Activated T-helper 9 cell treated with anti-CD3 and anti-CD28 coated beads, Interleukin-2, amount 50 U/mL, for 16 hours (primary cell): ENCODE results near the gene CLEC1B.
"Not testable (repeated sequence)": the region's sequence is repeated elsewhere in the genome, so short reads cannot be mapped to it uniquely, and the experiment has no call there.

ENCODE experiments used
- DNase-seq: peaks from one replicate; pipeline ENCODE4 v3.0.0-alpha.2; 2020; ENCODE audit warnings: low read depth

The CLEC1B gene

GRCh38 chr12:9999016-9999415, at the start of gene CLEC1B:
CLEC1B (minus strand) TSS chr12:9999121; CDS start chr12:9999100, 21 bp downstream.
- DNase-seq = no peak

GRCh38 chr12:10048526-10048925, 49.6 kb upstream of the CLEC1B start:
- no peak for DNase-seq

DNA sequence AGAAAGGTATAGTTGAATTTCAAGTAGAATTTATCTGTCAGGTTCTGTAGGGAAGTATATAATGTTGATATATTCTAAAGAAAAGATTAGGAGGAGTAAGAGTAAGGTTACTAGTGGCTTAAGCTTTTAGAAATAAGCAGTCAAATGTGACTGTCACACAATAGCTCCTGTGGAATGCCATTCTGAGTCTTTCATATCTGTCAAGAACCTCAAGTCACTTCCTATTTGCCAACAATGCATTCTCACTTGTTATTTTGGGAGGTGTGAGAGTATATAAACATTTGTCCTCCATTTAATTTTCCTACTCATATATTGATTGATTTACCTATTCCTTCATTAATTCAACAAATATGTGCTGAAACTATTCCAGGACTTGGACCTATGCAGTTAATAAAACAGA, 43.2 kb upstream of the CLEC1B start:
- DNase-seq = no peak

- DNase-seq = no peak
Observed at GRCh38 chr12:10033783-10034545, 35.0 kb upstream of the CLEC1B start.

GRCh38 chr12:10031771-10032175, 32.9 kb upstream of the CLEC1B start:
- no peak for DNase-seq

DNA sequence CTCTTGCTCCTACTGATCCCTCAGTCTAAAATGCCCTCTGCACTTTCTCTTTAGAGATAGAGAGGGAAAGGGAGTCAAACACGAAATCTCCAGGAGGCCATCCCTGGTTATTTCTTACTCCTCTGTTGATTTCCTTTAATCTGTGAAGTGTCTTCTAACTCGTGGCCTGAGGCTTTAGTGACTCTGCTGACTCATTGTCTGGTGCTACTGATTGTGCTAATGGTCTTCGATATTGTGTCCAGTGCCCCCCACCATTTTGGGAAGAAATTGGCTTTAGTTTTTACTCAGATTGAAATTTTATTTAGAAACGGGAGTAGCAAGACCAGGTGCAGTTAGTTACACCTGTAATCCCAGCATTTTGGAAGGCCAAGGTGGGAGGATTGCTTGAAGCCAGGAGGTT, 32.4 kb upstream of the CLEC1B start:
- DNase-seq = no peak

- no peak for DNase-seq
Observed at GRCh38 chr12:10030446-10030845, 31.5 kb upstream of the CLEC1B start, which contains the start of gene CLEC9A. CLEC9A (plus strand) TSS chr12:10030682; CDS start chr12:10052688, 22,006 bp downstream.

- no peak for DNase-seq
Observed at GRCh38 chr12:10027721-10028120, 28.8 kb upstream of the CLEC1B start.

DNA sequence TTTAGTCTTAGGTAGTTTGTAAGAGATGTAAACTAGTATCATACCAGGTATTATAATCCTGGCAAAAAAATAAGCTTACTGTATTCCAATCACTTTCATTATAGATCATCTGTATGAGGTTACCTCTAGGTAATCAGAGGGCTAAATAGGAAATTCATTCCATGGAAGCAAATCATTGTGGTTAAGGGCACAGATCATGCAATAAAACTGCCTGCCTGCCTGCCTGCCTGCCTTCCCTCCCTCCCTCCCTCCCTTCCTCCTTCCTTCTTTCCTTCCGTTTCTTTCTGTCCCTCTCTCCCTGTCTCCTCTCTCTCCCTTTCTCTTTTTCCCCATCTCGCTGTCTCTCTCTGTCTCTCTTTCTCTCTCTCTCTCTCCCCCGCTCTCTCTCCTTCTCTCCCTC, 28.4 kb upstream of the CLEC1B start:
- DNase-seq = no peak

DNA sequence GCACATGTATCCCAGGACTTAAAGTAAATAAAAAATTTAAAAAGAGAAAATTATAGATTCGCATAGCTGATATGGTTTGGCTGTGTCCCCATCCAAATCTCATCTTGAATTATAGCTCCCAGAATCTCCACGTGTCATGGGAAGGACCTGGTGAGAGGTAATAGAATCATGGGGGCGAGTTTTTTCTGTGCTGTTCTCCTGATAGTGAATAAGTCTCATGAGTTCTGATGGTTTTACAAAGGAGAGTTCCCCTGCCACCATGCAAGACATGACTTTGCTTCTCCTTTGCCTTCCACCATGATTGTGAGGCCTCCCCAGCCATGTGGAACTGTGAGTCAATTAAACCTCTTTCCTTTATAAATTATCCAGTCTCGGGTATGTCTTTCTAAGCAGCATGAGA, 27.7 kb upstream of the CLEC1B start:
- not testable (repeated sequence) for DNase-seq

GRCh38 chr12:10025236-10025635, 26.3 kb upstream of the CLEC1B start:
- DNase-seq = no peak

DNA sequence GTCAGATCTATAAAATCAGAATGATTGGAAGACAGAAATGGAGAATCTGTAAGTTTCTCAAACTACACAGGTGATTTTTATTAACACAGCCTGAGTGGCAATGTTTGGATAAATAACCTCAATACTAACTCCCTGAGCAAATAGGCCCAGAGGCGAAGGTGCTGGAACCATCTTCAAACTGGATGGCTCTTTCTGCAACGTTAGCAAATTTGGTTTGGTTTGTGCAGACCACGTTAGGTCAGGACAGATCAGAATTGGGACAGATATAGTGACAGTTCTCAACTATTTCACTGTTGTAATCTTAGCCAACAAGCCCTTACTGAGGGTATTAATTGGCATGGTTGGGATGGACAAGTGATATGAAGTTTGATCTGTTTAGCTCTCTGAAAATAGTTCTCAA, 22.4 kb upstream of the CLEC1B start:
- no peak for DNase-seq

DNA sequence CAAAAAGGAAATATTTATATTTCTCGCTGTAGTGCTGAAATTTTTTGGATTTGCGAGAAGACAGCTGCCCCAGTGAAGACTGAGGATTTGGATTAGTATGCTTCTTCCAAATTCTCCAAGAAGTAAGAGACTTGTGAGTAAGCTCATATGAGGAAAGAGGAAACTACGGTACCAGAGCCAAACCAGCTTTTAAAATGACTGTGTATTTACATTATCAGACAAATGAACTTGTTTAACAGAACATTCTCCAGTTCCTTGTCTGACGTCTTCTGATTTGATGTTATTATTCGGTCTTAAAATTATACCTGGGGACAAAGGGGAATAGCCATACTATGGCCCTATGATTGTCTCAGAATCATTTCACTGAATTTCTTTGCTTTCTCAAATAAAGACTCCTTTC, 19.5 kb upstream of the CLEC1B start:
- no peak for DNase-seq

- DNase-seq = no peak
Observed at GRCh38 chr12:10016881-10017280, 18.0 kb upstream of the CLEC1B start.

DNA sequence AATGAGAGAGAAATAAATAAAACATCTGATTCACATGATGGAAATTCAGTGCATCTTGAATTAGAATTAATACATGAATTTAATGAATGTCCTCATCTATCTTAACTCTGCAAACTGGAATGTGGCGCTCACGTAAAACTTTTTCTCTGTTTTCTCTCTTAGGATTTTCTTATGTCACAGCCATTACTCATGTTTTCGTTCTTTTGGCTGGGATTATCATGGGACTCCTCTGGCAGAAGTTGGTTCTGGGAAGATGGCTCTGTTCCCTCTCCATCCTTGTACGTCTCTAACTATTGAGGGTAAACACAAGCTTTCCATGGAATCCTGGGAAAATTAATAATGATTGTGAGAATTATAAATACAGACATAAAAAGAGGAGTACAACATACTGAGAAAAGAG, 16.5 kb upstream of the CLEC1B start:
- DNase-seq = no peak

DNA sequence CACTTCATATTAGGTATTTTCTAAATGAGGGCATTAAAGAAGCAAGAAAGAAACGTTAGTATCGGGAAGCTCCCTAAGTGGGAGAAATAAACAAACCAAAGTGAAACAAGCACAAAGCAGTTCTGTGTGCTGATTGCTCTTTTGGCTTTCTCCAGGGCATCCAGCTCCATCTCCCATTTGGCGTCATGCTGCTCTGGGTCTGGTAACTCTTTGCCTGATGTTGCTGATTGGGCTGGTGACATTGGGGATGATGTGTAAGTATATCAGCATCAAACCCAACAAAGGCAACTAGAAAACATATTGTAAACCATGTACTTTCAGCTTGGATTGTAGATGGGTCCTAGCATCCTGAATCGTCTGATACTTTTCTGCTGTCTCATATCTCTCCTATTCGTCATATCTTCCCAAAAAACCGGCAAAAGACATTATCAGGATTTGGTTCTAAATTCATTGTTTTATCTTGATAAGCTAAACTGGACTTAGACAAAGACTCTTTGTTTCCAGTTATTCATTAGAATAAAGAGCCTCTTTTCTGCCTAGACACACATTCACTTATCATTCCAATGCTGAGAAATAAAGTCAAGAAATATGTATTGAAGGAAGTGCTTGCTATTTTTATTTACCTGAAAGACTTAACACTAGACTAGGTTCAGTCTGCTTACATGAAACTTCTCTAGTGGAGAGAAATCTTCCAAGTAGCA, 13.9 kb upstream of the CLEC1B start:
- DNase-seq = no peak

- DNase-seq = no peak
Observed at GRCh38 chr12:10001171-10001776, 2.4 kb upstream of the CLEC1B start.

GRCh38 chr12:9992296-9992695, 6.6 kb downstream of the CLEC1B start:
- DNase-seq = no peak

DNA sequence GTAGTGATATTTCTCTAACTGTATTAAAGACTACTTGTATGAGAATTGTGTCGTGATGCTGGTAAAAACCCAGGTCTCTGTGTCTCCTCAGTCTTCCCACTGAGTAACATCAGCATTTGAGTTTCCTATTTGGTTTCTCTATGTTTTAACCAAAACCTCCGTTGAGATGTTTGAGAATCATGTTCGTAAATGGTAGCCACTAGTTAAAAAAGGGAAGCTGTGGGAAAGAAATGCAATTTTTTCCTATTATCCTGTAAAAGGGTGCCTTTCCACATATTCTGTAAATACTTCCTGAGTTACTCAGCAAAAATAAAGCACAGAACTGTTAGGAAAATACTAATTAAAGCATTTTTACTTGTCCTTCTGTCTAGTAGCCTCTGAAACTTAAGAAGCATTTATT, 7.0 kb downstream of the CLEC1B start:
- no peak for DNase-seq

- no peak for DNase-seq
Observed at GRCh38 chr12:9980126-9980525, 18.8 kb downstream of the CLEC1B start.

- DNase-seq = no peak
Observed at GRCh38 chr12:9977916-9978315, 21.0 kb downstream of the CLEC1B start.

DNA sequence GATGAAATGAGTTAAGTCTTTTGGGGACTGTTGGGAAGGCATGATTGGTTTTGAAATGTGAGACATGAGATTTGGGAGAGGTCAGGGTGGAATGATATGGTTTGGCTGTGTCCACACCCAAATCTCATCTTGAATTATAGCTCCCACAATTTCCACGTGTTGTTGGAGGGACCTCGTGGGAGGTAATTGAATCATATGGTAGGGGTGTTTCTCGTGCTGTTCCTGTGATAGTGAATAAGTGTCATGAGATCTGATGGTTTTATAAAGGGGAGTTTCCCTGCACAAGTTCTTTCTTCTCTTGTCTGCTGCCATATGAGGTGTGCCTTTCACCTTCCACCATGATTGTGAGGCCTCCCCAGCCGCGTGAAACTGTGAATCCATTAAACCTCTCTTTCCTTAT, 22.3 kb downstream of the CLEC1B start:
- DNase-seq = not testable (repeated sequence)

DNA sequence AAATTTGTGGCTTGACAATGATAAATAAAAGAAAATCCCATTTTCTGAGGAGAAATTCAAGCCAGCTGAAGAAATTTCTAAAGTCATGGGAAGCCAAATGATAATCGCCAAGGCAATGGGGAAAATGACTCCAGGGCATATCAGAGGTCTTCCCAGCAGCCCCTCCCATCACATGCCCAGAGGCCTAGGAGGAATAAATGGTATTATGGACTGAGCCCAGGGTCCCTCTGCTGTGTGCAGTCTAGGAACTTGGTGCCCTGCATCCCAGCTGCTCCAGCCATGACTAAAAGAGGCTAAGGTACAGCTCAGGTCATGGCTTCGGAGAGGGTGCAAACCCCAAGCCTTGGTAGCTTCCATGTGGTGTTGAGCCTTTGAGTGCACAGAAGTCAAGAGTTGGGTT, 23.3 kb downstream of the CLEC1B start:
- DNase-seq = no peak
